BLaER1 treated with 17β-estradiol and CSF1 and Interleukin-3, amounts not matched to agents 10 nM and 100 nM (cell line): ENCODE results near the gene SPDYE4.
"Not testable (repeated sequence)": the region's sequence is repeated elsewhere in the genome, so short reads cannot be mapped to it uniquely, and the experiment has no call there.

Experiments
- H3K27ac ChIP-seq, 11 experiments: shearing (Covaris generic); formaldehyde crosslinking; 2 replicates each; pipeline ENCODE4 v1.8.1; 2022
- H3K27me3 ChIP-seq, 11 experiments: shearing (Covaris generic); formaldehyde crosslinking; 2 replicates each; pipeline ENCODE4 v1.8.1; 2022
- H3K36me3 ChIP-seq, 11 experiments: shearing (Covaris generic); formaldehyde crosslinking; 2 replicates each; pipeline ENCODE4 v1.8.1; 2022
- H3K4me1 ChIP-seq, 10 experiments: shearing (Covaris generic); formaldehyde crosslinking; 2 replicates each; pipeline ENCODE4 v1.8.1; 2022
- H3K4me2 ChIP-seq, 11 experiments: shearing (Covaris generic); formaldehyde crosslinking; 2 replicates each; pipeline ENCODE4 v1.8.1; 2022
- H3K4me3 ChIP-seq, 10 experiments: shearing (Covaris generic); formaldehyde crosslinking; 2 replicates each; pipeline ENCODE4 v1.8.1; 2022
- H3K9ac ChIP-seq, 11 experiments: shearing (Covaris generic); formaldehyde crosslinking; 2 replicates each; pipeline ENCODE4 v1.8.1; 2022
- H3K9me3 ChIP-seq, 11 experiments: shearing (Covaris generic); formaldehyde crosslinking; replicated peaks in 1 of 11; 2 replicates each; pipeline ENCODE4 v1.8.1; 2022
- H4K20me1 ChIP-seq, 11 experiments: shearing (Covaris generic); formaldehyde crosslinking; 2 replicates each; pipeline ENCODE4 v1.8.1; 2022
- Cebpa-rat ChIP-seq, 11 experiments: shearing (Covaris generic); IDR thresholded peaks; 2 replicates each; pipeline ENCODE4 v1.8.1; 2022

SPDYE4 gene

DNA sequence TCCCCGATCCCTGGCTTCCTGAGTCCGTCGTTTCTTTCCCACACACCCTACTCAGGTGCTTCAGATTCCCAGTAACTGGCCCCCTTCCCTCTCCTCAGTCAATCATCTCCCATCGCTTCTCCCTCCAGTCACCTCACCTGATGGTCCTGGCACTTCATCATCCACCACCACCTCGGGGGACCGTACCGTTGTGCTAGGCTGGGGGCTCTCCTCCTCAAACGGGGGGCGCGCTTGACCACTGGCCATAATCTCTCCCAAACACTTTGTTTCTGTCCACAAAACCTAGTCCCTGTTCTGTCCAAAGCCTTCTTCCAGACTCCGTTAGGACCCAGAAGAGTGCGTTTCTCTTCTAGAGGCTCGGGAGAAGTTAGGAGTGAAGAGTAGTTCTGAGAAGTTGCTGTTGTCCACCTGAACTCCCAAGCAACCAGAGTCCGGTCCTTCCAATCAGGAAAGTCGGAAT is at the start of gene SPDYE4:
Gene SPDYE4, minus strand, starts transcription at position 410 of the 460 bp plus-strand sequence. Its CDS starts 164 bp downstream, at position 246.
- Histone ChIP-seq H3K4me1 (no peaks in the 10 kb centered on the region), H3K4me2 (no peak within 1 kb of the TSS), H3K4me3 (no peak within 1 kb of the TSS), H3K36me3 (no peaks in the 10 kb centered on the region), H3K27me3 (no peaks in the 10 kb centered on the region), H3K9ac (no peak within 1 kb of the TSS), H4K20me1 (no peaks in the 10 kb centered on the region), H3K9me3 (peaks cover 11 to 23% (median 17%) of the 10 kb centered on the region in 11 experiments), H3K27ac (no peak within 1 kb of the TSS)
- TF ChIP-seq Cebpa-rat (IDR thresholded peaks at IDR 0.05): no peak

DNA sequence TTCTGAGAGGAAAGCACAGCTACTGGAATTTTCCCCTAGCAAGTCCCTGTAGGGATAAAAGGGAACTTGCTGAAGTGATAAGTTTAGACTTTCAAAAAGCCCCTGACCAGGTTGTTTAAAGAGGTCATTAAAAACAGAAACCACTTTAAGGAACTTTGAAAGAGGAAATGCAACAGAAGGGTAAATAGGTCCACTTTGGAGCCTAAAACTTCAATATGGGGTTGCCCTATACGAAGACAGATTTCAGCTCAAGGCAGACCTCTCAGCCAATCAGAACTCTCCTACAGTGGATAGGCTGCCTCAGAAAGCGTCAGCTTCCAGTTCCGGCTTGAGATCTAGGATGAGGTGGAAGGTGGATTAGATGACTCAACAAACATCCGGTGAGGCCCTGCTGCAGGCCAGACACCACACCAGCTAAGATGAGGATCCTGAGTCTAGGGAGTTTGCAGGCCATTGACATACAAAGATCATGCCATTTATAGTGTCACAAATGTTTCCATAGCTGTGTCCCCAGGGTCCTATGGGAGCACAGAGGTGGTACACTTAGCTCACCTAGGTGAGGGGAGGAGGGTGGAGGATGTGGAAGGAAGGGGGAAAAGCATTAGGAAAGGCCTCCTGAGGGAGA is 48.7 kb upstream of the SPDYE4 start:
- Histone ChIP-seq H3K4me2 (peak overlapping the region in 10 of 11 experiments; percentile 1 to 73 (median 47); a peak in 17 of 22 replicates), H3K4me1 (peaks cover 5 to 37% (median 17%) of the 10 kb centered on the region in 10 experiments; a peak in 16 of 20 replicates), H3K4me3 (no peak overlapping the region), H3K9ac (peak overlapping the region in 2 of 11 experiments; percentile 9 to 44; a peak in 2 of 22 replicates), H3K27ac (peak overlapping the region in 6 of 11 experiments; percentile 17 to 68 (median 55); a peak in 10 of 22 replicates), H3K9me3 (peaks cover 35 to 45% (median 41%) of the 10 kb centered on the region in 11 experiments), H4K20me1 (peaks cover 0 to 14% (median 0%) of the 10 kb centered on the region in 11 experiments; a peak in 3 of 22 replicates), H3K36me3 (peaks cover 24 to 90% (median 47%) of the 10 kb centered on the region in 11 experiments; a peak in 19 of 22 replicates), H3K27me3 (no peaks in the 10 kb centered on the region)
- no peak for TF ChIP-seq Cebpa-rat (IDR thresholded peaks at IDR 0.05)

GRCh38 chr17:8806253-8806925 is 48.0 kb upstream of the SPDYE4 start:
- Histone ChIP-seq H4K20me1 (peaks cover 0 to 14% (median 0%) of the 10 kb centered on the region in 11 experiments; a peak in 3 of 22 replicates), H3K4me1 (peaks cover 5 to 37% (median 17%) of the 10 kb centered on the region in 10 experiments; a peak in 16 of 20 replicates), H3K27me3 (no peaks in the 10 kb centered on the region), H3K4me3 (no peak overlapping the region), H3K9me3 (peaks cover 28 to 38% (median 34%) of the 10 kb centered on the region in 11 experiments), H3K27ac (peak overlapping the region in 6 of 11 experiments; percentile 17 to 68 (median 54); a peak in 10 of 22 replicates), H3K9ac (peak overlapping the region in 2 of 11 experiments; percentile 9 to 44; a peak in 2 of 22 replicates), H3K36me3 (peaks cover 24 to 90% (median 41%) of the 10 kb centered on the region in 11 experiments; a peak in 19 of 22 replicates), H3K4me2 (peak overlapping the region in 10 of 11 experiments; percentile 1 to 73 (median 47); a peak in 14 of 22 replicates)
- TF ChIP-seq Cebpa-rat (IDR thresholded peaks at IDR 0.05): no peak

DNA sequence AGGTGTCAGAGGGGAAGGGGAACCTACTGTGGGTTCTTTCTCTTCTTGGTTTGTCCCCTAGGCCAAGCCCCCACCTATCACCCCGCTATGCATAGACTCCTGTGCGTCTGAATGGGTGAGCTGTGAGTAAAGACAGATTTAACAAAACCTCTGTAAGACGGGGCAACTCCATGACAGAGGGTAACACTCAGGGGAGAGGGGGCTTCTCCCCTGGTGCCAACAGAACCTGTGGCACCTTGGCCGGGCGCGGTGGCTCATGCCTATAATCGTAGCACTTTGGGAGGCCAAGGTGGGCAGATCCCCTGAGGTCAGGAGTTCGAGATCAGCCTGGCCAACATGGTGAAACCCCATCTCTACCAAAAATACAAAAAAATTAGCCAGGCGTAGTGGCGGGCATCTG is 47.0 kb upstream of the SPDYE4 start:
- peaks cover 18 to 28% (median 25%) of the 10 kb centered on the region in 11 experiments for H3K9me3 ChIP-seq
- H3K27ac ChIP-seq, H3K27me3 ChIP-seq, H3K9ac ChIP-seq, H3K4me3 ChIP-seq: not testable (repeated sequence)
- peaks cover 16 to 90% (median 31%) of the 10 kb centered on the region in 11 experiments; a peak in 18 of 22 replicates for H3K36me3 ChIP-seq
- peak overlapping the region in 2 of 11 experiments; percentile 33 to 71; a peak in 2 of 22 replicates for H3K4me2 ChIP-seq
- peaks cover 0 to 14% (median 0%) of the 10 kb centered on the region in 11 experiments; a peak in 3 of 22 replicates for H4K20me1 ChIP-seq
- H3K4me1 ChIP-seq: peaks cover 5 to 37% (median 17%) of the 10 kb centered on the region in 10 experiments; a peak in 16 of 20 replicates

DNA sequence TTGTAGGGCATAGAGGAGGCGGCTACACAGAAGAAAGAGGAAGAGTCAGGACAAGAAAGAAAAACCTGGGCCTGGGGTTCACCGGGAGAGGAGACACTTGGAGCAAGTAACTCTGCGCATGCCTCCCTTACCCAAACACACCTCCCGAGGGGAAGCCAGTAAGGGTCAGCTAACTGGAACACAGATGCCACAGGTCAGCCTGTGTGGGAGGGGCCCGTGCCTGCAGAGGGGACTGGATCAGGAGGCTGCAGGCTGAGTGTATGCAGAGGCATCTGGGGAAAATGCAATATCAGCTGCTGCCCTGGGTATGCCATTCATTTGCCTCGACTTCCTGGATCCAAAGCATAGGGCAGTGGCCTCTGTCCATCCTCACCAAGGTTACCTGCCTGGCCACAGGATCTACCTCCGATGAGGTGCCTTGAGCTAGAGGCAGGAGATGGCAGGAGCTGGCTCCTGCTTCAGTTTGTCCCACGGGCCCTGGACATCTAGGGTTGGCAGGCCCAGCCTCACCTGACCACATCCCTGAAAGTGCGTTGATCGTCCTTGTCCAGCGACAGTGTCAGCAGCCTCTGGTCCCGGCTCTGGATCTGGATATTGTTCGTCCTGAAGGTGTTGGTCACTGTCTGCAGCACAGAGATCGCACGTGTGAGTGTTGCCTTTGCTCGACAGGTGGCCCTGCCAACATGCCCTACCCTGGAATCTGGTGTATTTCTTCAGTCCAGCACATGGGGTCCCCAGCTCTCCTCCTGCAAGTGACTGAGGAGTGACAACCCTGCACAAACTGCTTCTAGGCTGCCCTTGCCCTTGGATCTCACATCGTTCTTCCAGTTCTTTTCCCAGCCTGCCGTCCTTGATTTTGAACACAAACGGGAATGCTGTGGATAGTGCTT is 45.4 kb upstream of the SPDYE4 start:
- peaks cover 5 to 37% (median 17%) of the 10 kb centered on the region in 10 experiments; a peak in 16 of 20 replicates for H3K4me1 ChIP-seq
- no peaks in the 10 kb centered on the region for H3K27me3 ChIP-seq
- H3K4me3 ChIP-seq: no peak overlapping the region
- peaks cover 2 to 85% (median 17%) of the 10 kb centered on the region in 11 experiments; a peak in 17 of 22 replicates for H3K36me3 ChIP-seq
- H3K9me3 ChIP-seq: peaks cover 2 to 12% (median 8%) of the 10 kb centered on the region in 11 experiments; a peak in 20 of 22 replicates
- peaks cover 0 to 14% (median 0%) of the 10 kb centered on the region in 11 experiments; a peak in 3 of 22 replicates for H4K20me1 ChIP-seq
- no peak for TF ChIP-seq Cebpa-rat (IDR thresholded peaks at IDR 0.05)
- H3K27ac ChIP-seq: no peak overlapping the region
- no peak overlapping the region for H3K9ac ChIP-seq
- H3K4me2 ChIP-seq: no peak overlapping the region

- H3K27ac ChIP-seq: no peak overlapping the region
- H3K27me3 ChIP-seq: no peaks in the 10 kb centered on the region
- no peaks in the 10 kb centered on the region for H3K9me3 ChIP-seq
- H3K4me2 ChIP-seq: no peak overlapping the region
- no peak overlapping the region for H3K4me3 ChIP-seq
- peaks cover 0 to 7% (median 0%) of the 10 kb centered on the region in 11 experiments; a peak in 3 of 22 replicates for H4K20me1 ChIP-seq
- H3K36me3 ChIP-seq: peaks cover 0 to 95% (median 17%) of the 10 kb centered on the region in 11 experiments; a peak in 12 of 22 replicates
- H3K4me1 ChIP-seq: peaks cover 0 to 19% (median 2%) of the 10 kb centered on the region in 10 experiments; a peak in 11 of 20 replicates
- TF ChIP-seq Cebpa-rat (IDR thresholded peaks at IDR 0.05): no peak
- no peak overlapping the region for H3K9ac ChIP-seq
Measured at GRCh38 chr17:8801135-8801840, 42.9 kb upstream of the SPDYE4 start.

DNA sequence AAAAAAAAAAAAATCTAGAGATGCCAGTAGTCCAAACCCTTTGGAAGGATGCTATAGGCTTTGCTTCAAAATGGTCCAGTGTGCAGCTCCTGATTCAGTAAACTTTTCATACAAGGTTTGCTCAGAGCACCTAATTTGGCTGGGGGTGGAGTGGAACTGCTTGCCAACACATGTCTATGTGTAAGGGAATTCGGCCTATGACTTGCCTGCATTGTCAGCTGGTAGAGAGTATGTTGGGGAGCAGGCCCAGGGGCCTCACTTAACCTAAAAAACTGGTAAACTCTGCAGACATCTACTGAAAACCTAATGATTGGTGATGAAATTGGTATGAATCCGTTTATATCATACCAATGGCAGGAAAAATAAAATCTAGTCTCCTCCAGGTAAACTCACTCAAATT is 42.3 kb upstream of the SPDYE4 start:
- H3K36me3 ChIP-seq: peaks cover 0 to 88% (median 17%) of the 10 kb centered on the region in 11 experiments; a peak in 12 of 22 replicates
- no peak overlapping the region for H3K9ac ChIP-seq

More for the DNA sequence above, 42.3 kb upstream of the SPDYE4 start:
- Histone ChIP-seq H3K4me3 (no peak overlapping the region), H3K27me3 (no peaks in the 10 kb centered on the region), H3K9me3 (no peaks in the 10 kb centered on the region), H3K27ac (no peak overlapping the region), H3K4me1 (peaks cover 0 to 19% (median 0%) of the 10 kb centered on the region in 10 experiments; a peak in 6 of 20 replicates), H4K20me1 (peaks cover 0 to 5% (median 0%) of the 10 kb centered on the region in 11 experiments; a peak in 3 of 22 replicates), H3K4me2 (no peak overlapping the region)
- no peak for TF ChIP-seq Cebpa-rat (IDR thresholded peaks at IDR 0.05)
